ENCODE data around the gene IFIT3.

DNA sequence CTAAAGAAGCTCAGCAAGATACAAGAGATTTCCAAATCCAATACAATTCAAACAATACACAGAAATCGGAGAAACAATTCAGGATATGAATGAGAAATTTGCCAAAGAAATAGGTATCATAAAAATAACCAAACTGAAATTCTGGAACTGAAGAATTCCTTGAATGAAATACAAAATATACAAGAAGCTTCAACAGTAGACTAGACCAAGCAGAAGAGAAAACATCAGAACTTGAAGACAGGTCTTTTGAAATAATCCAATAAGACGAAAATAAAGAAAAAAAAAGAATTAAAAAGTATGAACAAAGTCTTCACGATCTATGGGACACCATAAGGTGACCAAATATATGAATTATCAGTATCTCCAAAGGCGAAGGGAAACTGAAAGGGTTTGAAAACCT, 28.8 kb upstream of the IFIT3 start:
- TF ChIP-seq, protein P1, sequence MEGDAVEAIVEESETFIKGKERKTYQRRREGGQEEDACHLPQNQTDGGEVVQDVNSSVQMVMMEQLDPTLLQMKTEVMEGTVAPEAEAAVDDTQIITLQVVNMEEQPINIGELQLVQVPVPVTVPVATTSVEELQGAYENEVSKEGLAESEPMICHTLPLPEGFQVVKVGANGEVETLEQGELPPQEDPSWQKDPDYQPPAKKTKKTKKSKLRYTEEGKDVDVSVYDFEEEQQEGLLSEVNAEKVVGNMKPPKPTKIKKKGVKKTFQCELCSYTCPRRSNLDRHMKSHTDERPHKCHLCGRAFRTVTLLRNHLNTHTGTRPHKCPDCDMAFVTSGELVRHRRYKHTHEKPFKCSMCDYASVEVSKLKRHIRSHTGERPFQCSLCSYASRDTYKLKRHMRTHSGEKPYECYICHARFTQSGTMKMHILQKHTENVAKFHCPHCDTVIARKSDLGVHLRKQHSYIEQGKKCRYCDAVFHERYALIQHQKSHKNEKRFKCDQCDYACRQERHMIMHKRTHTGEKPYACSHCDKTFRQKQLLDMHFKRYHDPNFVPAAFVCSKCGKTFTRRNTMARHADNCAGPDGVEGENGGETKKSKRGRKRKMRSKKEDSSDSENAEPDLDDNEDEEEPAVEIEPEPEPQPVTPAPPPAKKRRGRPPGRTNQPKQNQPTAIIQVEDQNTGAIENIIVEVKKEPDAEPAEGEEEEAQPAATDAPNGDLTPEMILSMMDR (IDR thresholded peaks at IDR 0.05), result no peak
- no peak for TF ChIP-seq POLR2A (IDR thresholded peaks at IDR 0.05)
